Fibroblast of mammary gland (primary cell): Measurements from ENCODE around the gene CTIF.

ENCODE experiments used
- DNase-seq: peaks from one replicate; pipeline ENCODE4 v3.0.0-alpha.2; 2010; ENCODE audit warnings: low read depth
- H3K4me3 ChIP-seq: 2 replicates; pipeline ENCODE4 v1.5.1; 2011; ENCODE audit warnings: low read depth, mild to moderate bottlenecking, low read length, moderate library complexity; ENCODE audit not compliant: control insufficient read depth
- CTCF ChIP-seq: conservative IDR thresholded peaks from 2 replicates; pipeline ENCODE4 v1.5.1; 2011; ENCODE audit warnings: low read depth, low read length, inconsistent platforms; ENCODE audit not compliant: control insufficient read depth, insufficient read depth

CTIF gene

GRCh38 chr18:48902856-48903601 is 364.2 kb downstream of the CTIF start:
- no peak for TF ChIP-seq CTCF

GRCh38 chr18:48904091-48904490 is 365.3 kb downstream of the CTIF start:
- no peak for DNase-seq
- H3K4me3 ChIP-seq: no peak overlapping the region
- no peak for TF ChIP-seq CTCF

More at GRCh38 chr18:48902856-48903601, 364.2 kb downstream of the CTIF start:
- no peak overlapping the region for H3K4me3 ChIP-seq
- peak; percentile 81 for DNase-seq

GRCh38 chr18:48904847-48905394 is 366.1 kb downstream of the CTIF start:
- no peak overlapping the region for H3K4me3 ChIP-seq
- TF ChIP-seq CTCF: no peak
- DNase-seq: no peak

GRCh38 chr18:48905513-48905912 is 366.7 kb downstream of the CTIF start:
- TF ChIP-seq CTCF: no peak
- DNase-seq: peak; percentile 54
- no peak overlapping the region for H3K4me3 ChIP-seq

- DNase-seq: no peak
- H3K4me3 ChIP-seq: no peak overlapping the region
- no peak for TF ChIP-seq CTCF
These were observed 370.1 kb downstream of the CTIF start for GRCh38 chr18:48908916-48909315.

GRCh38 chr18:48909721-48910120 is 370.9 kb downstream of the CTIF start:
- DNase-seq: no peak
- TF ChIP-seq CTCF: no peak
- no peak overlapping the region for H3K4me3 ChIP-seq
